Spleen (tissue), 11 donors: ENCODE data around the gene ISG20L2. TPM values are rescaled to one million over a fixed set of nuclear protein-coding genes. Genes with fewer than 3 reads are reported as not detected.

Experiments
- DNase-seq: peaks from one replicate; pipeline ENCODE4 v3.0.0-alpha.2; 2020
- H3K27ac ChIP-seq, 8 donors: fragments of 200-600 bp; sonication (generic) in 7 of 8; 1 replicate in 4 of 8; 2 replicates in 4 of 8; pipeline versions ENCODE4 v1.5.0 to v1.8.0; 2016 to 2021; ENCODE audit warnings: inconsistent platforms in 4 of 8, mild to moderate bottlenecking in 4 of 8, moderate library complexity in 1 of 8
- H3K27me3 ChIP-seq, 7 donors: fragments of 200-600 bp; sonication (generic) in 6 of 7; replicated peaks in 1 of 7; 1 replicate in 4 of 7; 2 replicates in 3 of 7; pipeline versions ENCODE4 v1.5.0 to v1.8.0; 2016 to 2021; ENCODE audit warnings: inconsistent platforms in 3 of 7, mild to moderate bottlenecking in 1 of 7
- H3K36me3 ChIP-seq, 6 donors: fragments of 200-600 bp; sonication (generic) in 5 of 6; 1 replicate in 4 of 6; 2 replicates in 2 of 6; pipeline versions ENCODE4 v1.5.0 to v1.8.0; 2016 to 2021; ENCODE audit warnings: inconsistent platforms in 2 of 6
- H3K4me1 ChIP-seq, 6 donors: fragments of 200-600 bp; sonication (generic) in 5 of 6; 1 replicate in 3 of 6; 2 replicates in 3 of 6; pipeline versions ENCODE4 v1.5.0 to v1.8.0; 2016 to 2021; ENCODE audit warnings: inconsistent platforms in 3 of 6
- H3K4me3 ChIP-seq, 8 donors: fragments of 200-600 bp; sonication (generic) in 7 of 8; 1 replicate in 4 of 8; 2 replicates in 4 of 8; pipeline versions ENCODE4 v1.5.0 to v1.8.0; 2016 to 2021; ENCODE audit warnings: inconsistent platforms in 4 of 8, mild to moderate bottlenecking in 4 of 8, moderate library complexity in 2 of 8
- H3K9me3 ChIP-seq, 8 donors: fragments of 200-600 bp; sonication (generic) in 7 of 8; 1 replicate in 4 of 8; 2 replicates in 4 of 8; pipeline versions ENCODE4 v1.5.0 to v1.8.0; 2016 to 2021; ENCODE audit warnings: inconsistent platforms in 4 of 8
- CTCF ChIP-seq, 11 experiments: fragments of 200-600 bp in 7 of 11; fragments of 450-650 bp in 4 of 11; sonication (generic) in 4 of 11; IDR thresholded peaks in 8 of 11; conservative IDR thresholded peaks in 3 of 11; 1 replicate in 7 of 11; 2 replicates in 4 of 11; pipeline versions ENCODE4 v1.4.0 to v1.8.0; 2016 to 2021; ENCODE audit warnings: antibody characterized with exemption in 11 of 11, inconsistent platforms in 4 of 11, mild to moderate bottlenecking in 1 of 11
- POLR2A ChIP-seq, 3 donors: fragments of 450-650 bp; IDR thresholded peaks; one replicate each; pipeline ENCODE4 v1.5.1; 2017; ENCODE audit warnings: antibody characterized with exemption in 3 of 3, mild to moderate bottlenecking in 1 of 3
- POLR2AphosphoS5 ChIP-seq, 3 donors: sonication (generic); formaldehyde crosslinking; IDR thresholded peaks; one replicate each; pipeline ENCODE4 v1.5.1; 2017; ENCODE audit warnings: antibody characterized with exemption in 3 of 3
- WGBS, 5 donors: extraction: QIAGEN DNeasy Blood & Tissue Kit in 3 of 5; methylation state at CpG; one replicate each; pipeline versions ENCODE4 v1.1.5 to v1.1.7; 2013 to 2018; 5-methylcytosine and 5-hydroxymethylcytosine counted together
- intact Hi-C: fragments of 100-400 bp; cut with DNase I; formaldehyde crosslinking; loops from one replicate; pipeline ENCODE4 v1.15.0; 2023; ENCODE audit warnings: low total_unique reads
- polyA plus RNA-seq, 3 donors: library from polyadenylated mRNA; stranded (reverse); fragments of 200-250 nt; gene quantifications; one replicate each; pipeline ENCODE4 v1.2.1, GENCODE V29; 2013
- total RNA-seq, 7 donors: library from RNA; depleted of rRNA in 3 of 7; stranded (reverse); fragments of >200 nt in 3 of 7; fragmentation: NEBNext Ultra II Directional in 4 of 7; extraction: Animal tissue kit (Norgen Biotek cat#: 25700) in 4 of 7; gene quantifications; one replicate each; pipeline versions ENCODE4 v1.1.0 to v1.2.1, GENCODE V29; 2016 to 2021
- donor health status: healthy with polysubstance abuse.
- donor health status: DM: no; HTN: no; CAD: no; lungs with moderate emphysema.
- donor health status: DM: no; HTN: no; CAD: no.
- donor health status: Bipolar disorder and iron deficiency.
- donor health status: healthy.
- donor health status: DM: no; HTN: no; CAD: no.
- donor health status: DM: yes; HTN: yes; CAD: no.

ISG20L2 gene
- total and polyA plus RNA-seq, 10 donors, result 6.6 to 46.7 (median 27.8) TPM

GRCh38 chr1:156767879-156768604 is 39.5 kb upstream of the ISG20L2 start:
- Histone ChIP-seq H3K4me3 (peak overlapping the region; percentile 58 to 96 (median 78)), H3K27ac (peak overlapping the region; percentile 76 to 97 (median 94)), H3K9me3 (no peaks in the 10 kb centered on the region), H3K4me1 (peaks cover 33 to 66% (median 58%) of the 10 kb centered on the region in 6 donors), H3K36me3 (peaks cover 0 to 31% (median 4%) of the 10 kb centered on the region in 6 donors), H3K27me3 (no peaks in the 10 kb centered on the region)
- peak; percentile 90 for DNase-seq
- intact Hi-C loops, result no loop called here
- no peak for TF ChIP-seq CTCF (IDR thresholded peaks at IDR 0.05 in 8 of 11, conservative IDR thresholded peaks at IDR 0.05 in 3 of 11)
- TF ChIP-seq POLR2A (IDR thresholded peaks at IDR 0.05), result no peak
- TF ChIP-seq POLR2AphosphoS5 (IDR thresholded peaks at IDR 0.05), result no peak
- 0 to 2% (median 1%) methylated on average over 13 to 31 of the region's 31 CpGs for WGBS, 5 donors

GRCh38 chr1:156767101-156767878 is 38.7 kb upstream of the ISG20L2 start, which contains the start of gene PRCC:
PRCC (plus strand) TSS chr1:156767535; CDS start chr1:156767772, 237 bp downstream.
- WGBS, 5 donors, result 0% methylated on average over 21 to 50 of the region's 50 CpGs
- Histone ChIP-seq H3K9me3 (no peaks in the 10 kb centered on the region), H3K27ac (peak within 1 kb of the TSS; percentile 76 to 97 (median 94))

GRCh38 chr1:156766298-156767100 is 37.9 kb upstream of the ISG20L2 start:
- Histone ChIP-seq H3K27ac (peak overlapping the region; percentile 69 to 97 (median 94)), H3K4me1 (peaks cover 33 to 51% (median 48%) of the 10 kb centered on the region in 6 donors), H3K27me3 (no peaks in the 10 kb centered on the region), H3K9me3 (no peaks in the 10 kb centered on the region), H3K36me3 (peaks cover 0 to 16% (median 4%) of the 10 kb centered on the region in 6 donors), H3K4me3 (peak overlapping the region; percentile 37 to 96 (median 76))
- intact Hi-C loops, result no loop called here
- peak in 1 of 3 donors; percentile 50 for TF ChIP-seq POLR2A (IDR thresholded peaks at IDR 0.05)
- TF ChIP-seq CTCF (IDR thresholded peaks at IDR 0.05 in 8 of 11, conservative IDR thresholded peaks at IDR 0.05 in 3 of 11), result peak in 2 of 11 experiments; percentile 1 to 5
- TF ChIP-seq POLR2AphosphoS5 (IDR thresholded peaks at IDR 0.05), result no peak
- 8 to 10% (median 9%) methylated on average over 14 of the region's 14 CpGs for WGBS, 5 donors
- DNase-seq, result peak; percentile 84

More at GRCh38 chr1:156767101-156767878, 38.7 kb upstream of the ISG20L2 start, which contains the start of gene PRCC:
- Histone ChIP-seq H3K36me3 (peaks cover 0 to 24% (median 4%) of the 10 kb centered on the region in 6 donors), H3K4me1 (peaks cover 33 to 59% (median 54%) of the 10 kb centered on the region in 6 donors), H3K4me3 (peak within 1 kb of the TSS; percentile 58 to 96 (median 78)), H3K27me3 (no peaks in the 10 kb centered on the region)
- intact Hi-C loops, result no loop called here
- peak; percentile 99 for DNase-seq
- TF ChIP-seq POLR2AphosphoS5 (IDR thresholded peaks at IDR 0.05) (peak; percentile 84 to 94 (median 86)), CTCF (IDR thresholded peaks at IDR 0.05 in 8 of 11, conservative IDR thresholded peaks at IDR 0.05 in 3 of 11) (peak in 3 of 11 experiments; percentile 8 to 21 (median 9)), POLR2A (IDR thresholded peaks at IDR 0.05) (peak in 2 of 3 donors; percentile 13 to 53)
